SK-N-SH treated with all-trans-retinoic acid at 6 μM for 48 hours (cell line): ENCODE results near the gene LTN1.

Source experiments
- CSDC2 ChIP-seq: fragments of 250-450 bp; sonication (Bioruptor Pico); IDR thresholded peaks from 2 replicates; pipeline ENCODE4 v1.5.0; 2020; ENCODE audit warnings: mild to moderate bottlenecking, moderate library complexity
- ESRRG ChIP-seq: fragments of 250-450 bp; sonication (Bioruptor Pico); IDR thresholded peaks from 2 replicates; pipeline ENCODE4 v1.6.1; 2021; ENCODE audit warnings: mild to moderate bottlenecking
- ISL1 ChIP-seq: fragments of 250-450 bp; sonication (Bioruptor Pico); IDR thresholded peaks from 2 replicates; pipeline ENCODE4 v2.1.2; 2022; ENCODE audit warnings: mild to moderate bottlenecking, moderate library complexity
- PATZ1 ChIP-seq: fragments of 250-450 bp; sonication (Bioruptor Pico); IDR thresholded peaks from 2 replicates; pipeline ENCODE4 v1.8.0; 2020; ENCODE audit warnings: mild to moderate bottlenecking, moderate library complexity, borderline replicate concordance
- PPARA ChIP-seq: fragments of 250-450 bp; sonication (Bioruptor Pico); IDR thresholded peaks from 2 replicates; pipeline ENCODE4 v1.5.0; 2020; ENCODE audit warnings: mild to moderate bottlenecking, borderline replicate concordance
- ZFP30 ChIP-seq: fragments of 450-650 bp; formaldehyde crosslinking; IDR thresholded peaks from 2 replicates; pipeline ENCODE4 v1.5.0; 2022; ENCODE audit warnings: mild to moderate bottlenecking, moderate library complexity
- ZNF565 ChIP-seq: fragments of 450-650 bp; formaldehyde crosslinking; conservative IDR thresholded peaks from 2 replicates; pipeline ENCODE4 v1.5.0; 2020; ENCODE audit warnings: low read depth, mild to moderate bottlenecking, moderate library complexity

- TF ChIP-seq ISL1 (CRISPR knock-in tag), result no peak
- no peak for TF ChIP-seq ZNF565 (CRISPR knock-in tag)
- no peak for TF ChIP-seq CSDC2 (CRISPR knock-in tag)
- no peak for TF ChIP-seq ESRRG
- TF ChIP-seq ZFP30 (CRISPR knock-in tag), result no peak
- TF ChIP-seq PPARA, result no peak
- TF ChIP-seq PATZ1 (CRISPR knock-in tag), result no peak
Observed at GRCh38 chr21:28906236-28906635, 86.4 kb downstream of the LTN1 start.
